Caco-2 (cell line): Measurements from ENCODE around the gene TMEM115. TPM values are rescaled to one million over a fixed set of nuclear protein-coding genes. Genes with fewer than 3 reads are reported as not detected.

Experiments
- BruUV-seq: library from RNA; stranded (reverse); fragments of 400-500 nt; replicated peaks from 2 replicates; lab custom pipeline; 2021; lab: Mats Ljungman, UMichigan
- CTCF ChIA-PET: fragments of 300-600 bp; sonication (Branson Sonifier 250); formaldehyde crosslinking; loops from one replicate; lab custom pipeline; 2022; ENCODE audit warnings: antibody characterized with exemption; lab: Charles Lee
- POLR2A ChIA-PET: fragments of 300-600 bp; sonication (Branson Sonifier 250); formaldehyde crosslinking; loops from one replicate; lab custom pipeline; 2022; ENCODE audit warnings: antibody characterized with exemption; lab: Charles Lee
- DNase-seq, 2 experiments: peaks; one replicate each; pipeline versions ENCODE4 v3.0.0 to v3.0.0-alpha.2; 2020 to 2022
- H3K27me3 ChIP-seq: replicated peaks from 2 replicates; pipeline ENCODE4 v1.6.0; 2011; ENCODE audit warnings: low read length; ENCODE audit not compliant: control insufficient read depth, insufficient read depth
- H3K36me3 ChIP-seq: 2 replicates; pipeline ENCODE4 v1.5.1; 2011; ENCODE audit warnings: low read length; ENCODE audit not compliant: control insufficient read depth, insufficient read depth
- H3K4me1 ChIP-seq: fragments of 250-450 bp; sonication (Bioruptor Pico); 2 replicates; pipeline ENCODE4 v1.5.1; 2020; ENCODE audit warnings: mild to moderate bottlenecking
- H3K4me3 ChIP-seq: 2 replicates; pipeline ENCODE4 v1.5.1; 2011; ENCODE audit warnings: low read depth, mild to moderate bottlenecking, control low read depth, low read length
- H3K9me3 ChIP-seq: fragments of 250-450 bp; sonication (Bioruptor Pico); 2 replicates; pipeline ENCODE4 v1.5.1; 2020; ENCODE audit warnings: mild to moderate bottlenecking, moderate library complexity
- H3K27ac Mint-ChIP-seq: one replicate; pipeline ENCODE4 v1.8.0; 2022; ENCODE audit warnings: mixed read lengths; ENCODE audit not compliant: unreplicated experiment
- H3K27me3 Mint-ChIP-seq: one replicate; pipeline ENCODE4 v1.8.0; 2022; ENCODE audit warnings: mixed read lengths; ENCODE audit not compliant: insufficient read depth, unreplicated experiment
- H3K36me3 Mint-ChIP-seq: one replicate; pipeline ENCODE4 v1.8.0; 2022; ENCODE audit warnings: mild to moderate bottlenecking, mixed read lengths; ENCODE audit not compliant: insufficient read depth, unreplicated experiment
- H3K4me1 Mint-ChIP-seq: one replicate; pipeline ENCODE4 v1.8.0; 2022; ENCODE audit warnings: low read depth, mixed read lengths; ENCODE audit not compliant: unreplicated experiment
- H3K4me3 Mint-ChIP-seq: one replicate; pipeline ENCODE4 v1.8.0; 2022; ENCODE audit warnings: mild to moderate bottlenecking, moderate library complexity, mixed read lengths; ENCODE audit not compliant: unreplicated experiment
- H3K9me3 Mint-ChIP-seq: one replicate; pipeline ENCODE4 v1.8.0; 2022; ENCODE audit warnings: mixed read lengths; ENCODE audit not compliant: unreplicated experiment
- intact Hi-C: fragments of 100-400 bp; cut with micrococcal nuclease; formaldehyde crosslinking; loops from one replicate; pipeline ENCODE4 v1.10.0; 2022; ENCODE audit not compliant: unreplicated experiment
- total RNA-seq: library from RNA; stranded (reverse); gene quantifications from 2 replicates; pipeline ENCODE4 v1.2.3, GENCODE V29; 2022
- TF ChIP-seq, protein P1 (sequence below), 2 experiments: fragments of 200-600 bp in 1 of 2; IDR thresholded peaks; 1 replicate in 1 of 2; 2 replicates in 1 of 2; pipeline versions ENCODE4 v1.5.1 to v1.8.0; 2011 to 2022; ENCODE audit warnings: antibody characterized with exemption in 1 of 2, control low read depth in 1 of 2, inconsistent platforms in 1 of 2, low read depth in 1 of 2, low read length in 1 of 2, mild to moderate bottlenecking in 1 of 2, moderate library complexity in 1 of 2; ENCODE audit not compliant: insufficient read depth in 1 of 2, severe bottlenecking in 1 of 2, unreplicated experiment in 1 of 2

The TMEM115 gene
- total RNA-seq, 1 experiment from 2014 or later = 23.9 TPM

DNA sequence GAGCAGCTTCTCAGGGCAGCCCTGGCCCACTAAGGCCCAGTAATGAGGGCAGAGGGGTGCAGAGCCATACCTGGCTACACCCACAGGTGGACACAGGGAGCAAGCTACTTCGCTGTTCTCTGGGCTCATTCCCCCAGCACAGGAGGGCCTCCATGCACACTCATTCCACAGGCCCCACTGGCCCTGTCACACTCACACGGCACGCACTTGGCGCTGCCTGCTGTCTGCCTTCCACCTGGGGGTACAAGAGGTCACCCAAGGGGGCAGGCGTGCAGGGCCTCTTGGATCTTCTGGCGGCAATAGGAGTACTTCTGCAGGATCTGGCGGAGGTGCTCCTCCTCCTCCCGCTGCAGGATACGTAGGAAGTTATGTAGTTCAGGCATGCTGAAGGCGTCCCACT, 29.0 kb downstream of the TMEM115 start:
- H3K4me1 Mint-ChIP-seq = no peaks in the 10 kb centered on the region
- Histone ChIP-seq H3K4me1 (peaks cover under 1% of the 10 kb centered on the region), H3K27me3 (no peaks in the 10 kb centered on the region), H3K36me3 (peaks cover 6% of the 10 kb centered on the region), H3K4me3 (no peak overlapping the region), H3K9me3 (no peaks in the 10 kb centered on the region)
- TF ChIP-seq, protein P1, sequence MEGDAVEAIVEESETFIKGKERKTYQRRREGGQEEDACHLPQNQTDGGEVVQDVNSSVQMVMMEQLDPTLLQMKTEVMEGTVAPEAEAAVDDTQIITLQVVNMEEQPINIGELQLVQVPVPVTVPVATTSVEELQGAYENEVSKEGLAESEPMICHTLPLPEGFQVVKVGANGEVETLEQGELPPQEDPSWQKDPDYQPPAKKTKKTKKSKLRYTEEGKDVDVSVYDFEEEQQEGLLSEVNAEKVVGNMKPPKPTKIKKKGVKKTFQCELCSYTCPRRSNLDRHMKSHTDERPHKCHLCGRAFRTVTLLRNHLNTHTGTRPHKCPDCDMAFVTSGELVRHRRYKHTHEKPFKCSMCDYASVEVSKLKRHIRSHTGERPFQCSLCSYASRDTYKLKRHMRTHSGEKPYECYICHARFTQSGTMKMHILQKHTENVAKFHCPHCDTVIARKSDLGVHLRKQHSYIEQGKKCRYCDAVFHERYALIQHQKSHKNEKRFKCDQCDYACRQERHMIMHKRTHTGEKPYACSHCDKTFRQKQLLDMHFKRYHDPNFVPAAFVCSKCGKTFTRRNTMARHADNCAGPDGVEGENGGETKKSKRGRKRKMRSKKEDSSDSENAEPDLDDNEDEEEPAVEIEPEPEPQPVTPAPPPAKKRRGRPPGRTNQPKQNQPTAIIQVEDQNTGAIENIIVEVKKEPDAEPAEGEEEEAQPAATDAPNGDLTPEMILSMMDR (IDR thresholded peaks at IDR 0.05; ENCODE audit: insufficient read depth in 1 of 2, low read depth in 1 of 2, low read length in 1 of 2, severe bottlenecking in 1 of 2, unreplicated experiment in 1 of 2) = no peak
- H3K27me3 Mint-ChIP-seq = no peaks in the 10 kb centered on the region
- no peak for DNase-seq
- POLR2A ChIA-PET = no interaction called here
- intact Hi-C loops = no loop called here
- no peak overlapping the region for H3K4me3 Mint-ChIP-seq
- H3K36me3 Mint-ChIP-seq = peaks cover 69% of the 10 kb centered on the region
- H3K27ac Mint-ChIP-seq = no peak overlapping the region
- CTCF ChIA-PET = no interaction called here
- no TSS peak for BruUV-seq
- H3K9me3 Mint-ChIP-seq = no peaks in the 10 kb centered on the region

DNA sequence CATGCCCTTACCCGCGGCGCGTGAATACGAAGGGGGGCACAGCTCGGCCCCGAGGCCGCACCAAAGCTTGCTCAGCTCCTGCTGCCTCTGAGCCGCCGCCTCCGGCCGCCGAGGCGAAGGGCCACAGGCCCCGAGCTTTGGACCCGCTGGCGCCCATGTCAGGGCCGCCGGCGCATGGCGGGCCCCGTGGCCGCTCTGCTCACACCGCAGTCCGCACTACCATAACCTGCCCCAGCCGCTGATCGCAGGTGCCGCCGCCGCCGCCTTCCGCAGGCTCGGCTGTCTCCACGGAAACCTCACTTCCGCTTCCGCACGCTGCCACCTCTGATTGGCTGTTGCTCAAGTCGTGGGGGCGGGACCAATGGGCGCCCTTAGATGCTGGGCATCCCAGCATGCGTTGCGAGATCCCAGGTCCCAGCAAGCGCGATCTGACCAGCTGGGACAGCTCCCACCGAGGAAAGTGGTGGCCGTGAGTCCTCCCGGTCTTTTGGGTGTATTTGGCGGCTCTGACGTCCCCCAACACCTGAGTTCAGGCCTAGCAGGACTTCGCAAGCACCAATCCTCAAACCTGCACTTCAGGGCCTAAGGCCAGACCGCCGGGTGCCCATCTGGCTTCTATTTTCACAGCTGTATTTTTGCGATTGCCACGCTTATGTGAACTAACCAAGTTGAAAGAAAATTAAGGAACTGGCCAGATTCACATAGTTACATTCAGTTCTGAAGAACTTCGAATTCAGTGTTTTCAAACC, 31.2 kb downstream of the TMEM115 start, which contains the start of gene TUSC2:
TSS of gene TUSC2 (minus strand) at position 281 of the 749 bp plus-strand sequence. CDS start at position 157, 124 bp downstream.
- peak within 1 kb of the TSS; percentile 78 for H3K4me3 ChIP-seq
- Mint-ChIP-seq H3K36me3 (peaks cover 54% of the 10 kb centered on the region), H3K27me3 (no peaks in the 10 kb centered on the region), H3K9me3 (no peaks in the 10 kb centered on the region), H3K4me1 (no peaks in the 10 kb centered on the region), H3K4me3 (peak within 1 kb of the TSS; percentile 92), H3K27ac (peak within 1 kb of the TSS; percentile 93)
- DNase-seq = peak; percentile 96
- no peaks in the 10 kb centered on the region for H3K9me3 ChIP-seq
- H3K36me3 ChIP-seq = peaks cover 3% of the 10 kb centered on the region
- H3K27me3 ChIP-seq = no peaks in the 10 kb centered on the region
- TF ChIP-seq, protein P1 (IDR thresholded peaks at IDR 0.05; ENCODE audit: insufficient read depth in 1 of 2, low read depth in 1 of 2, low read length in 1 of 2, severe bottlenecking in 1 of 2, unreplicated experiment in 1 of 2) = no peak
- intact Hi-C loops = loop anchor here (1.0 kb wide), 1 partner anchor 9 kb away; no protein-coding TSS in a partner anchor
- peaks cover 9% of the 10 kb centered on the region for H3K4me1 ChIP-seq
- CTCF ChIA-PET = interaction anchor here (0.7 to 1.2 kb wide), 4 partner anchors 8 to 68 kb away, joined by 3 to 14 read pairs (median 4); partner anchors contain the start of gene HYAL1
- POLR2A ChIA-PET = interaction anchor here (0.5 to 2.2 kb wide), 7 partner anchors 9 to 92 kb away, joined by 3 to 57 read pairs (median 4); partner anchors contain the start of genes CYB561D2, GNAI2, IFRD2 and NPRL2
- BruUV-seq = no TSS peak

- ChIA-PET CTCF (interaction anchor here (0.9 kb wide), 1 partner anchor 24 kb away, joined by 4 read pairs; the partner anchor contains the start of gene HYAL1), POLR2A (interaction anchor here (1.0 to 2.2 kb wide), 5 partner anchors 10 to 91 kb away, joined by 4 to 57 read pairs (median 7); partner anchors contain the start of genes CYB561D2, GNAI2, IFRD2 and NPRL2)
- no peak for DNase-seq
- Mint-ChIP-seq H3K4me3 (peak overlapping the region; percentile 92), H3K27me3 (no peaks in the 10 kb centered on the region), H3K4me1 (no peaks in the 10 kb centered on the region), H3K9me3 (no peaks in the 10 kb centered on the region), H3K36me3 (peaks cover 50% of the 10 kb centered on the region), H3K27ac (peak overlapping the region; percentile 93)
- H3K4me3 ChIP-seq = peak overlapping the region; percentile 78
- H3K4me1 ChIP-seq = peaks cover 13% of the 10 kb centered on the region
- TF ChIP-seq, protein P1 (IDR thresholded peaks at IDR 0.05; ENCODE audit: insufficient read depth in 1 of 2, low read depth in 1 of 2, low read length in 1 of 2, severe bottlenecking in 1 of 2, unreplicated experiment in 1 of 2) = no peak
- peaks cover 3% of the 10 kb centered on the region for H3K36me3 ChIP-seq
- no TSS peak for BruUV-seq
- intact Hi-C loops = no loop called here
- no peaks in the 10 kb centered on the region for H3K9me3 ChIP-seq
- no peaks in the 10 kb centered on the region for H3K27me3 ChIP-seq
Measured at GRCh38 chr3:50327129-50327528, 32.2 kb downstream of the TMEM115 start.
